NB4 (cell line): ENCODE measurements around the gene IFT52.

Experiments
- POLR2A ChIP-seq: IDR thresholded peaks from 2 replicates; pipeline ENCODE4 v1.6.1; 2011; ENCODE audit warnings: mild to moderate bottlenecking; ENCODE audit not compliant: insufficient read length; ENCODE audit errors: extremely low read depth
- TF ChIP-seq, protein P1 (sequence below): IDR thresholded peaks from one replicate; pipeline ENCODE4 v1.5.1; 2012; ENCODE audit warnings: low read depth, low read length
- TF ChIP-seq, protein P2 (sequence below): IDR thresholded peaks from 2 replicates; pipeline ENCODE4 v1.6.1; 2011; ENCODE audit warnings: low read depth, low read length

DNA sequence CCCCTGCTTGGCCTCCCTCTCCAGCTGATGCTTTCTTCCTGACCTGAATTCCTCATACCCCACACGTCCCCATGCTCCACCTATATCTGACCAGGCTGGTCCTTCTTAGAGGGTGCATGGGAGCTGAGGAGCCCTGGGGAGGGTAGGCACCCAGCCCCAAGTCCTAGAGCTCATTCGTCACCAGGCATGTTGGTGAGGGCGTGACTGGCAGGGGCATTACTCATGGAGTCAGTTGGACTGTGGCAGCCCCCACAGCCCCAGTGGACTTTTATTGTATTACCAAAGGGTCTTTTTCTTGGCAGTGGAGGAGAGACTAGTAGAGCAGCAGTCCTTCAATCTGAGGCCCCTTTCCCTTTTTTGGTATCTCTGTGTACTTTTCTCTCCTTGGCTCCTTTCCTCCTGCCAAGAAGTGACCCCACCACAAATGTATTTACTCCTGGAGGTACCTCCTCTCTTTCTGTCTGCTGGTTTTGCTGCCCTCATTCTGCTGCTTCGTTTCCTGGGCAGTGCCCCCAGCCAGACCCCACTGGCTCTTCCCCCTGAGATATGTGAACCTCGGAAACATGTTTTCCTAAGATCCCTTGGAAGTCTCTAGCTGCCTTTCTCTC, 42.4 kb upstream of the IFT52 start:
- TF ChIP-seq, protein P1, sequence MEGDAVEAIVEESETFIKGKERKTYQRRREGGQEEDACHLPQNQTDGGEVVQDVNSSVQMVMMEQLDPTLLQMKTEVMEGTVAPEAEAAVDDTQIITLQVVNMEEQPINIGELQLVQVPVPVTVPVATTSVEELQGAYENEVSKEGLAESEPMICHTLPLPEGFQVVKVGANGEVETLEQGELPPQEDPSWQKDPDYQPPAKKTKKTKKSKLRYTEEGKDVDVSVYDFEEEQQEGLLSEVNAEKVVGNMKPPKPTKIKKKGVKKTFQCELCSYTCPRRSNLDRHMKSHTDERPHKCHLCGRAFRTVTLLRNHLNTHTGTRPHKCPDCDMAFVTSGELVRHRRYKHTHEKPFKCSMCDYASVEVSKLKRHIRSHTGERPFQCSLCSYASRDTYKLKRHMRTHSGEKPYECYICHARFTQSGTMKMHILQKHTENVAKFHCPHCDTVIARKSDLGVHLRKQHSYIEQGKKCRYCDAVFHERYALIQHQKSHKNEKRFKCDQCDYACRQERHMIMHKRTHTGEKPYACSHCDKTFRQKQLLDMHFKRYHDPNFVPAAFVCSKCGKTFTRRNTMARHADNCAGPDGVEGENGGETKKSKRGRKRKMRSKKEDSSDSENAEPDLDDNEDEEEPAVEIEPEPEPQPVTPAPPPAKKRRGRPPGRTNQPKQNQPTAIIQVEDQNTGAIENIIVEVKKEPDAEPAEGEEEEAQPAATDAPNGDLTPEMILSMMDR: no peak
- TF ChIP-seq, protein P2, sequence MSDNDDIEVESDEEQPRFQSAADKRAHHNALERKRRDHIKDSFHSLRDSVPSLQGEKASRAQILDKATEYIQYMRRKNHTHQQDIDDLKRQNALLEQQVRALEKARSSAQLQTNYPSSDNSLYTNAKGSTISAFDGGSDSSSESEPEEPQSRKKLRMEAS: no peak
- no peak for TF ChIP-seq POLR2A
